ENCODE results near the gene KIN. TPM values are rescaled to one million over a fixed set of nuclear protein-coding genes. Genes with fewer than 3 reads are reported as not detected.

Gene KIN
- total RNA-seq, 1 donor from 2014 or later: 15.3 TPM

- Histone ChIP-seq H3K36me3 (ENCODE audit: control insufficient read depth, insufficient read depth, low read length) (no peaks in the 10 kb centered on the region), H3K4me3 (ENCODE audit: low read depth, low read length) (no peak overlapping the region), H3K27me3 (ENCODE audit: control insufficient read depth, insufficient read depth, low read length) (no peaks in the 10 kb centered on the region)
- no peak for DNase-seq (ENCODE audit: low read depth)
- no peak for TF ChIP-seq CTCF (IDR thresholded peaks at IDR 0.05; ENCODE audit: insufficient read depth, low read length, poor library complexity, severe bottlenecking)
Measured at GRCh38 chr10:7829289-7829834, 41.6 kb upstream of the KIN start.

- Histone ChIP-seq H3K27me3 (ENCODE audit: control insufficient read depth, insufficient read depth, low read length) (no peaks in the 10 kb centered on the region), H3K36me3 (ENCODE audit: control insufficient read depth, insufficient read depth, low read length) (no peaks in the 10 kb centered on the region), H3K4me3 (ENCODE audit: low read depth, low read length) (no peak overlapping the region)
- TF ChIP-seq CTCF (IDR thresholded peaks at IDR 0.05; ENCODE audit: insufficient read depth, low read length, poor library complexity, severe bottlenecking): peak; percentile 34
- peak; percentile 21 for DNase-seq (ENCODE audit: low read depth)
Measured at GRCh38 chr10:7826971-7827370, 39.2 kb upstream of the KIN start.

GRCh38 chr10:7824251-7824650 is 36.5 kb upstream of the KIN start:
- H3K36me3 ChIP-seq (ENCODE audit: control insufficient read depth, insufficient read depth, low read length): no peaks in the 10 kb centered on the region
- no peak for TF ChIP-seq CTCF (IDR thresholded peaks at IDR 0.05; ENCODE audit: insufficient read depth, low read length, poor library complexity, severe bottlenecking)
- no peak for DNase-seq (ENCODE audit: low read depth)

GRCh38 chr10:7819121-7819460 is 31.3 kb upstream of the KIN start:
- peak; percentile 29 for TF ChIP-seq CTCF (IDR thresholded peaks at IDR 0.05; ENCODE audit: insufficient read depth, low read length, poor library complexity, severe bottlenecking)
- Histone ChIP-seq H3K36me3 (ENCODE audit: control insufficient read depth, insufficient read depth, low read length) (no peaks in the 10 kb centered on the region), H3K27me3 (ENCODE audit: control insufficient read depth, insufficient read depth, low read length) (no peaks in the 10 kb centered on the region), H3K4me3 (ENCODE audit: low read depth, low read length) (peak overlapping the region; percentile 94)
- no peak for DNase-seq (ENCODE audit: low read depth)

More at GRCh38 chr10:7824251-7824650, 36.5 kb upstream of the KIN start:
- no peak overlapping the region for H3K4me3 ChIP-seq (ENCODE audit: low read depth, low read length)
- H3K27me3 ChIP-seq (ENCODE audit: control insufficient read depth, insufficient read depth, low read length): no peaks in the 10 kb centered on the region

- peak within 1 kb of the TSS; percentile 94 for H3K4me3 ChIP-seq (ENCODE audit: low read depth, low read length)
- no peak for TF ChIP-seq CTCF (IDR thresholded peaks at IDR 0.05; ENCODE audit: insufficient read depth, low read length, poor library complexity, severe bottlenecking)
- DNase-seq (ENCODE audit: low read depth): peak; percentile 16
Measured at GRCh38 chr10:7818295-7819120, 30.7 kb upstream of the KIN start, which contains the start of gene TAF3. TSS of gene TAF3 (plus strand) at chr10:7818505. CDS start at chr10:7818710, 205 bp downstream.

More at GRCh38 chr10:7818295-7819120, 30.7 kb upstream of the KIN start, which contains the start of gene TAF3:
- Histone ChIP-seq H3K36me3 (ENCODE audit: control insufficient read depth, insufficient read depth, low read length) (no peaks in the 10 kb centered on the region), H3K27me3 (ENCODE audit: control insufficient read depth, insufficient read depth, low read length) (no peaks in the 10 kb centered on the region)

Measured in kidney epithelial cell (primary cell).